Measurements from ENCODE around the gene NR6A1.
A peak's percentile ranks its signal among the peaks of the same experiment; 100 is the strongest.

NR6A1 gene

GRCh38 chr9:124725068-124725452 is 46.1 kb downstream of the NR6A1 start:
- TF ChIP-seq POLR2A (IDR thresholded peaks at IDR 0.05; ENCODE audit: low read length) (no peak), GATA1 (IDR thresholded peaks at IDR 0.05; ENCODE audit: low read depth, low read length) (no peak)
- DNase-seq = no peak

GRCh38 chr9:124724415-124725067 is 46.6 kb downstream of the NR6A1 start:
- TF ChIP-seq GATA1 (IDR thresholded peaks at IDR 0.05; ENCODE audit: low read depth, low read length) = no peak
- no peak for TF ChIP-seq POLR2A (IDR thresholded peaks at IDR 0.05; ENCODE audit: low read length)
- DNase-seq = no peak

- TF ChIP-seq POLR2A (IDR thresholded peaks at IDR 0.05; ENCODE audit: low read length) (no peak), GATA1 (IDR thresholded peaks at IDR 0.05; ENCODE audit: low read depth, low read length) (no peak)
- DNase-seq = no peak
Observed at GRCh38 chr9:124723352-124723751, 47.8 kb downstream of the NR6A1 start.

GRCh38 chr9:124721109-124721906 is 49.8 kb downstream of the NR6A1 start:
- peak in 1 of 2 experiments; percentile 10 for DNase-seq

GRCh38 chr9:124720429-124721108 is 50.5 kb downstream of the NR6A1 start:
- no peak for TF ChIP-seq GATA1 (IDR thresholded peaks at IDR 0.05; ENCODE audit: low read depth, low read length)
- TF ChIP-seq POLR2A (IDR thresholded peaks at IDR 0.05; ENCODE audit: low read length) = no peak
- DNase-seq = no peak

More at GRCh38 chr9:124721109-124721906, 49.8 kb downstream of the NR6A1 start:
- no peak for TF ChIP-seq POLR2A (IDR thresholded peaks at IDR 0.05; ENCODE audit: low read length)

GRCh38 chr9:124718928-124719327 is 52.2 kb downstream of the NR6A1 start:
- DNase-seq = no peak
- no peak for TF ChIP-seq POLR2A (IDR thresholded peaks at IDR 0.05; ENCODE audit: low read length)
- no peak for TF ChIP-seq GATA1 (IDR thresholded peaks at IDR 0.05; ENCODE audit: low read depth, low read length)

- TF ChIP-seq GATA1 (IDR thresholded peaks at IDR 0.05; ENCODE audit: low read depth, low read length) (no peak), POLR2A (IDR thresholded peaks at IDR 0.05; ENCODE audit: low read length) (no peak)
Observed at GRCh38 chr9:124717597-124717996, 53.5 kb downstream of the NR6A1 start.

GRCh38 chr9:124716808-124717207 is 54.3 kb downstream of the NR6A1 start:
- TF ChIP-seq POLR2A (IDR thresholded peaks at IDR 0.05; ENCODE audit: low read length) = no peak
- TF ChIP-seq GATA1 (IDR thresholded peaks at IDR 0.05; ENCODE audit: low read depth, low read length) = no peak
- no peak for DNase-seq

More at GRCh38 chr9:124717597-124717996, 53.5 kb downstream of the NR6A1 start:
- DNase-seq = no peak

GRCh38 chr9:124710766-124711165 is 60.3 kb downstream of the NR6A1 start:
- TF ChIP-seq POLR2A (IDR thresholded peaks at IDR 0.05; ENCODE audit: low read length) (no peak), GATA1 (IDR thresholded peaks at IDR 0.05; ENCODE audit: low read depth, low read length) (no peak)
- DNase-seq = no peak

GRCh38 chr9:124709292-124709690 is 61.8 kb downstream of the NR6A1 start:
- no peak for TF ChIP-seq POLR2A (IDR thresholded peaks at IDR 0.05; ENCODE audit: low read length)
- no peak for TF ChIP-seq GATA1 (IDR thresholded peaks at IDR 0.05; ENCODE audit: low read depth, low read length)
- DNase-seq = no peak

GRCh38 chr9:124708633-124709291 is 62.3 kb downstream of the NR6A1 start:
- DNase-seq = no peak
- TF ChIP-seq GATA1 (IDR thresholded peaks at IDR 0.05; ENCODE audit: low read depth, low read length) (no peak), POLR2A (IDR thresholded peaks at IDR 0.05; ENCODE audit: low read length) (no peak)

GRCh38 chr9:124708074-124708473 is 63.0 kb downstream of the NR6A1 start:
- no peak for TF ChIP-seq GATA1 (IDR thresholded peaks at IDR 0.05; ENCODE audit: low read depth, low read length)
- no peak for TF ChIP-seq POLR2A (IDR thresholded peaks at IDR 0.05; ENCODE audit: low read length)
- DNase-seq = no peak

- peak in 1 of 2 experiments; percentile 6 for DNase-seq
- TF ChIP-seq POLR2A (IDR thresholded peaks at IDR 0.05; ENCODE audit: low read length) (no peak), GATA1 (IDR thresholded peaks at IDR 0.05; ENCODE audit: low read depth, low read length) (no peak)
Observed at GRCh38 chr9:124707666-124708065, 63.4 kb downstream of the NR6A1 start.

- no peak for TF ChIP-seq POLR2A (IDR thresholded peaks at IDR 0.05; ENCODE audit: low read length)
- TF ChIP-seq GATA1 (IDR thresholded peaks at IDR 0.05; ENCODE audit: low read depth, low read length) = no peak
- no peak for DNase-seq
Observed at GRCh38 chr9:124706685-124707084, 64.4 kb downstream of the NR6A1 start.
